22Rv1 (cell line): ENCODE data around the gene CCDC154.

Experiments
- H3K27ac ChIP-seq: fragments of 450-650 bp; 2 replicates; pipeline ENCODE4 v1.5.1; 2017
- ZFX ChIP-seq: fragments of 450-650 bp; IDR thresholded peaks from 2 replicates; pipeline ENCODE4 v1.6.1; 2017; ENCODE audit warnings: antibody characterized with exemption, borderline replicate concordance
- TF ChIP-seq, protein P1 (sequence below): fragments of 450-650 bp; IDR thresholded peaks from 2 replicates; pipeline ENCODE4 v1.5.1; 2017; ENCODE audit warnings: mild to moderate bottlenecking

Gene CCDC154

DNA sequence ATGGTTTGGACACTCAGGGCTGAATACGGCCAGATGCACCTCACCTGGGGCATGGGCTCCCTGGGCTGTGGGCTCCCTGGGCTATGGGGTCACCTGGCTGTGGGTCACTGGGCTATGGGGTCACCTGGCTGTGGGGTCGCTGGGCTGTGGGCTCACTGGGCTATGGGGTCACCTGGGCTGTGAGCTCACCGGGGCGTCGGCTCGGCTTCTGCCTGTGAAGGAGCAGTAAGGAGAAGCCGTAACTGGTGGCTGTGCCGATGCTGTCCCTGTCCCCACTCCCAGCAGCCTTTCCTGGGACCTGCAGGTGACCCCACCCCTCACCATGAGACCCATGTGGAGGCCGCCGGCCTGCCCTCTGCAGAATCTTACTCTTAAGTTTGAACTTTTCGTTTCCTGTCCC is 15.3 kb downstream of the CCDC154 start:
- TF ChIP-seq, protein P1, sequence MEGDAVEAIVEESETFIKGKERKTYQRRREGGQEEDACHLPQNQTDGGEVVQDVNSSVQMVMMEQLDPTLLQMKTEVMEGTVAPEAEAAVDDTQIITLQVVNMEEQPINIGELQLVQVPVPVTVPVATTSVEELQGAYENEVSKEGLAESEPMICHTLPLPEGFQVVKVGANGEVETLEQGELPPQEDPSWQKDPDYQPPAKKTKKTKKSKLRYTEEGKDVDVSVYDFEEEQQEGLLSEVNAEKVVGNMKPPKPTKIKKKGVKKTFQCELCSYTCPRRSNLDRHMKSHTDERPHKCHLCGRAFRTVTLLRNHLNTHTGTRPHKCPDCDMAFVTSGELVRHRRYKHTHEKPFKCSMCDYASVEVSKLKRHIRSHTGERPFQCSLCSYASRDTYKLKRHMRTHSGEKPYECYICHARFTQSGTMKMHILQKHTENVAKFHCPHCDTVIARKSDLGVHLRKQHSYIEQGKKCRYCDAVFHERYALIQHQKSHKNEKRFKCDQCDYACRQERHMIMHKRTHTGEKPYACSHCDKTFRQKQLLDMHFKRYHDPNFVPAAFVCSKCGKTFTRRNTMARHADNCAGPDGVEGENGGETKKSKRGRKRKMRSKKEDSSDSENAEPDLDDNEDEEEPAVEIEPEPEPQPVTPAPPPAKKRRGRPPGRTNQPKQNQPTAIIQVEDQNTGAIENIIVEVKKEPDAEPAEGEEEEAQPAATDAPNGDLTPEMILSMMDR = no peak
- TF ChIP-seq ZFX = no peak
- no peak overlapping the region for H3K27ac ChIP-seq

DNA sequence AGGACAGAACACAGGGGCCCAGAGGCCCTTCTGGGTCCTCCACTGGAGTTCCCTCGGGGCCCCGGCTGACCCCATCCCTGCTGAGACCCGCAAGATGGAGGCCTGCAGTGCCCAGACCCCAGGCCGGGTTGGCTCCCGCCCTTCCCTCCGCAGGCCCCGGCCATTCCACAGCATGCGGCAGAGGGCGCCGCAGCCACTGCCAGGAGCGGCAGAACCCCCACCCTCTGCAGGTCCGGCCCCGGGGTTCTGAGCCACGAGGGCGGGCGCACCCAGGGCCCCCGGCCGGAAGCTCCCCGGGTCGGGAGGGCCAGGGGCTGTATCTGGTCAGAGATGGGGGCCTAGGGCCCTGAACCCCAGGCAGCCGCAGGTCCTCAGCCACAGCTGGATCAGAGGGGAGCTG is 15.8 kb downstream of the CCDC154 start:
- TF ChIP-seq ZFX = no peak
- TF ChIP-seq, protein P1 = peak; percentile 78
- no peak overlapping the region for H3K27ac ChIP-seq

DNA sequence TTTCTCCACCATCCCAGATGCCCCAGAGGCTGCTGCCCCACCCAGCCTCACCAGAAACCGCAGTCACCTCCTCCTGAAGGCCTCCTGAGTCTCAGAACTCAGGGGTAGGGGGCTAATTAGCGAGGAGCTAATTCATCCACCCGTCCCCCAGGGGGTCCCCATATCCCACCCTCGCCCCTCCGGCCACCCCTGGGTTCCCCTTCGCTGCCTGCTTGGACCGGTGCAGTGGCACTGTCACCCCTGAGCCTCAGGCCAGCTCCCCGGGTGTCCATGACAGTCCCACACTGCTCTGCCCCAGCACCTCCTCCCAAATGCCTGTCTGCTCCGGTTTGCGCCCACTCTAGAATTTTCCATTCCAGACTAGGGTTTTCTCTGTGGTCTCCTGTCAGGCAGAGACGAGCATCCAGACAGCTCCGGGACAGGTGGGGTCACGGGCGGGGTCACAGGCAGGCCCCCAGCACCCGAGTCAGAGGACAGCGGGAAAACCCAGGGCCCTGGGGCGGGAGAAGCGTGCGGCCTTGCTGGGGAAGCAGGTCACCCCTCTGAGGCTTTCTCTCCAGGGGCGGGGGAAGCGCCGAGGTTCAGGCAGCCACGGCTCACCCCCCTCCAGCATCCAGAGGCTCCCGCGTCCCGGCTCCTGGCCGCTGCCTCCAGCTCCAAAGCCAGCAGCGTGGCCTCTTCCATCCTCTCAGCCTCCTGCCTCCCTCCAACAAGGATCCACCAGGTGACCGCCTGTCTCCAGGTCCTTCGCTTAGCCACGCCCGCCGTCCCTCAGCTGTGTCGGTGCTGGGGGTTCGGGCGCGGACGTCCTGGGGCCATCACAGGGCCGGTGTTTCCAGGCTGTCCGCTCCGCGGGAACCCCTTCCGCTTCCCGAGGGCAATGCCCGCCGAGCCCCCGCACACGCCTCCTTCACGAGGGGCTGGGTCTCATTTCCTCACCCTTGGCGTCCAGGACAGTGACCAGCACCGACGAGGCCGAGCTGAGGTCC is 16.6 kb downstream of the CCDC154 start:
- H3K27ac ChIP-seq = no peak overlapping the region
- TF ChIP-seq, protein P1 = no peak
- no peak for TF ChIP-seq ZFX

DNA sequence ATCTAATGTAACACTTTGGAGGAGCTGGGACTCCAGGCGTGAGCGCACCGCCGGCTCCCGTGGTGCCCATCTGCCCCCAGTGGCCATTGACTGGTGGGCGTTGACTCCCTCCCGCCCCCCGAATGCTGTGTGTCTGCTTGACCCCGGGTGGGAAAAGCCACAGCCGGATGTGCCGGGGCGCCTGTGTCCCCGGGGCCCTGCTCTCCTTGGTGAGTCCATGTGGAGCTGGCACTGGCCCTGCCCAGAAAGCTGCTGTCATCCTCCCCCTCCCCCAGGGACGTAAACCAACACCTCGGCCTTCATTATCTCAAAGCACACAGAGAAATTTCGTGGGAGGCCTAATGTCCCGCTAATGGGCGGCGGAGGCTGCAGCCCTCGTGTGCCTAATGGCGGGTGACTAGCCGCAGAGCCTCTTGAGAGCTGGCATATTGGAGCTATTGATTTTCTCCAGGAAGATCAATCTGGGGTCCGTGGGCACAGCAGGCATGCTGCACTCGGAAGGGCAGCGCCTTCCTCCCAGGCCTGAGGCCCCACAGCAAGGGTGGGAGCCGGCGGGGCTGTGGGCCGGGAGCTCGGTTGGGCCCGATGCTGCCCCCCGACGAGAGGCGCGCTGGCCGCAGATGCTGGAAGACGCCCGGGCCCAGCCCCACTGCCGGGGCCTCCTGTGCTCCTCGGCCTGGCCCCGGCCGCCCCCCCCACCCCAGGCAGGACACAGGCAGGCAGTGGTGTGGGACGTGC is 17.5 kb downstream of the CCDC154 start:
- TF ChIP-seq ZFX = no peak
- TF ChIP-seq, protein P1 = 0 out of 2 replicates have a peak, but pooled peaks have one; percentile 6
- no peak overlapping the region for H3K27ac ChIP-seq

DNA sequence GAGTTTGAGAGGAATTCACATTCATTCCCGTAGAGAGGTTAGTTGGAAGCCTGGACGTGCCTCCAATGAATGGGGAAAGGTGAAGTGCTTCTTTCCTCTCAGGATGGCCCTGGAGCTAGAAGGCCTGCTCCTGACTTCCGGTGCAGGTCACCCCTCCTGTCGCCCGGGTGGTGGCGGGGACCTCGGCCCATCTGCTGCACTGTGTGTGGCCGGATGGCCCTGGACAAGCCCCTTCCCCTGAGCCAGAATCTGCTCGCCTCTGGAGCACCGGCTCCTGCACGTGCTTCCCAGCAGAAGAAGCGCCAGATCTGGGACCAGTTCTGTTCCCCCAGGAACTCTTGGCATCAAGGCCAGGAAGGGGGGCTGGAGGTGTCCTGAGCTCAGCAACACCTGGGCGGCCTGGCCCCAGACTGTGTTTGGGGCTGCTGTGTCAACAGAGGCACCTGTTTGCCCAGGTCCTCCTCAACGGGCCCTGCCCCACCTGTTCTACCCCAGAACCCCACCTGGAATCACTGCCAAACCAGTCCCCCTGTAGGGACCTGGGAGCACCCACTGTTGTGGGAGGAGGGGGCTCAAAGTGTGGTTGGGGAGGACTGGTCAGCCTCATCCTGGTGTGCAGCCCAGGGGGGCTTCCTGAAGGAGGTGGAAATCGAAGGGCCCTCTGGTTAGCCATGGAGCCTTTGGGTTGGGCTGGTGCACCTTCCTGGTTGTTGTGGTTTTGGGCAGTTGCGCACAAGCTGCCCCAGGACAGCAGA is 18.6 kb downstream of the CCDC154 start:
- H3K27ac ChIP-seq = no peak overlapping the region
- TF ChIP-seq, protein P1 = no peak
- TF ChIP-seq ZFX = no peak

DNA sequence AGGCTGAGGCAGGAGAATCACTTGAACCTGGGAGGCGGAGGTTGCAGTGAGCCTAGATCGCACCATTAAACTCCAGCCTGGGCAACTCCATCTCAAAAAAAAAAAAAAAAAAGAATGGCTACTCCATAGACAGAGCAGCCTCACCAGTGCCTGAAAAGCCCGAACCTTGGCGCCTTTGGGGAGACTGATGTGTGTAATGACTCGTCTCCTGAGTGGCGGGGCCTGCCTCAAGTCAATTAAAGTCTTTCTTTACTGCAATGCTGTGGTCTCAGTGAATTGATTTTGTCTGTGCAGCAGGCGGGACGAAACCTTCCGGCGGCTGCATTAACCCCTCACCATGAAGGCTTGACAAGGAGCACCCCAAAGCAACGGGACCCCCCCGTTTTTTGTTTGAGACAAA is 20.3 kb downstream of the CCDC154 start:
- TF ChIP-seq, protein P1 = no peak
- H3K27ac ChIP-seq = no peak overlapping the region
